Psoas muscle (tissue), 8 donors: ENCODE results near the gene STKLD1. TPM values are rescaled to one million over a fixed set of nuclear protein-coding genes. Genes with fewer than 3 reads are reported as not detected.
A peak's percentile ranks its signal among the peaks of the same experiment; 100 is the strongest.

Experiments
- ATAC-seq, 4 donors: fragments of 200-7000 bp; cut with Tn5 transposase; one replicate each; pipeline ENCODE4 v1.9.1; 2020; ENCODE audit warnings: moderate library complexity in 3 of 4, mild to moderate bottlenecking in 2 of 4
- DNase-seq, 2 donors: peaks; one replicate each; pipeline ENCODE4 v3.0.0-alpha.2; 2020
- H3K27ac ChIP-seq: fragments of 200-600 bp; one replicate; pipeline ENCODE4 v1.8.0; 2022
- H3K27me3 ChIP-seq, 3 donors: fragments of 200-600 bp in 1 of 3; one replicate each; pipeline versions ENCODE4 v1.6.1 to v1.8.0; 2013 to 2022; ENCODE audit warnings: low read length in 2 of 3, mild to moderate bottlenecking in 2 of 3, moderate library complexity in 1 of 3; ENCODE audit not compliant: insufficient read depth in 3 of 3
- H3K36me3 ChIP-seq, 2 donors: fragments of 200-600 bp in 1 of 2; one replicate each; pipeline versions ENCODE4 v1.6.1 to v1.8.0; 2013 to 2022; ENCODE audit warnings: low read depth in 1 of 2, mild to moderate bottlenecking in 1 of 2, moderate library complexity in 1 of 2; ENCODE audit not compliant: insufficient read depth in 1 of 2
- H3K4me1 ChIP-seq: fragments of 200-600 bp; one replicate; pipeline ENCODE4 v1.8.0; 2022
- H3K4me3 ChIP-seq: fragments of 200-600 bp; one replicate; pipeline ENCODE4 v1.8.0; 2022; ENCODE audit warnings: mild to moderate bottlenecking
- H3K9me3 ChIP-seq: fragments of 200-600 bp; one replicate; pipeline ENCODE4 v1.8.0; 2022
- WGBS, 3 donors: extraction: QIAGEN DNeasy Blood & Tissue Kit; methylation state at CpG; one replicate each; pipeline versions ENCODE4 v1.1.6 to v1.1.7; 2013; 5-methylcytosine and 5-hydroxymethylcytosine counted together
- intact Hi-C, 2 donors: fragments of 100-400 bp; cut with DNase I; formaldehyde crosslinking; loops; one replicate each; pipeline versions ENCODE4 v1.11.0 to v1.14.2; 2022
- polyA plus RNA-seq, 3 donors: library from polyadenylated mRNA; stranded (reverse); fragments of 200-250 nt; gene quantifications; one replicate each; pipeline ENCODE4 v1.2.3, GENCODE V29; 2013
- total RNA-seq, 4 donors: library from RNA; stranded (reverse); fragmentation: NEBNext Ultra II Directional in 2 of 4; extraction: Animal tissue kit (Norgen Biotek cat#: 25700) in 2 of 4; gene quantifications; one replicate each; pipeline versions ENCODE4 v1.2.1 to v1.2.4, GENCODE V29; 2021 to 2023
- TF ChIP-seq, protein P1 (sequence below): fragments of 200-600 bp; IDR thresholded peaks from one replicate; pipeline ENCODE4 v1.8.0; 2022; ENCODE audit warnings: antibody characterized with exemption
- donor health status: healthy with polysubstance abuse.
- donor health status: DM: no; HTN: no; CAD: no; lungs with moderate emphysema.
- donor health status: Bipolar disorder and iron deficiency.
- donor health status: healthy.
- donor health status: DM: yes; HTN: yes; CAD: no.
- donor health status: DM: no; HTN: no; CAD: no.
- donor health status: DM: no; HTN: no; CAD: no.
- donor health status: DM: yes; HTN: yes; CAD: no.

STKLD1 gene
- total and polyA plus RNA-seq, 7 donors, result 0.07 to 0.69 (median 0.46) TPM

- TF ChIP-seq, protein P1, sequence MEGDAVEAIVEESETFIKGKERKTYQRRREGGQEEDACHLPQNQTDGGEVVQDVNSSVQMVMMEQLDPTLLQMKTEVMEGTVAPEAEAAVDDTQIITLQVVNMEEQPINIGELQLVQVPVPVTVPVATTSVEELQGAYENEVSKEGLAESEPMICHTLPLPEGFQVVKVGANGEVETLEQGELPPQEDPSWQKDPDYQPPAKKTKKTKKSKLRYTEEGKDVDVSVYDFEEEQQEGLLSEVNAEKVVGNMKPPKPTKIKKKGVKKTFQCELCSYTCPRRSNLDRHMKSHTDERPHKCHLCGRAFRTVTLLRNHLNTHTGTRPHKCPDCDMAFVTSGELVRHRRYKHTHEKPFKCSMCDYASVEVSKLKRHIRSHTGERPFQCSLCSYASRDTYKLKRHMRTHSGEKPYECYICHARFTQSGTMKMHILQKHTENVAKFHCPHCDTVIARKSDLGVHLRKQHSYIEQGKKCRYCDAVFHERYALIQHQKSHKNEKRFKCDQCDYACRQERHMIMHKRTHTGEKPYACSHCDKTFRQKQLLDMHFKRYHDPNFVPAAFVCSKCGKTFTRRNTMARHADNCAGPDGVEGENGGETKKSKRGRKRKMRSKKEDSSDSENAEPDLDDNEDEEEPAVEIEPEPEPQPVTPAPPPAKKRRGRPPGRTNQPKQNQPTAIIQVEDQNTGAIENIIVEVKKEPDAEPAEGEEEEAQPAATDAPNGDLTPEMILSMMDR, result no peak
- peaks cover 71% of the 10 kb centered on the region for H3K4me1 ChIP-seq
- H3K9me3 ChIP-seq, result no peaks in the 10 kb centered on the region
- intact Hi-C loops, result no loop called here
- no peaks in the 10 kb centered on the region for H3K27me3 ChIP-seq
- H3K4me3 ChIP-seq, result no peak overlapping the region
- H3K27ac ChIP-seq, result no peak overlapping the region
- DNase-seq (no peak), ATAC-seq (no peak)
- WGBS, 3 donors, result 82 to 86% (median 83%) methylated on average over 7 of the region's 7 CpGs
- peaks cover 4 to 48% of the 10 kb centered on the region in 2 donors for H3K36me3 ChIP-seq
Measured at GRCh38 chr9:133369933-133370332, 6.2 kb upstream of the STKLD1 start.

- Histone ChIP-seq H3K27ac (no peak overlapping the region), H3K4me1 (peaks cover 71% of the 10 kb centered on the region), H3K27me3 (no peaks in the 10 kb centered on the region), H3K4me3 (no peak overlapping the region), H3K9me3 (no peaks in the 10 kb centered on the region), H3K36me3 (peaks cover 2 to 41% of the 10 kb centered on the region in 2 donors)
- intact Hi-C loops, result no loop called here
- ATAC-seq, result no peak
- WGBS, 3 donors, result 59 to 68% (median 60%) methylated on average over 9 of the region's 9 CpGs
- DNase-seq, result no peak
- TF ChIP-seq, protein P1, result no peak
Measured at GRCh38 chr9:133370685-133371084, 5.5 kb upstream of the STKLD1 start.

GRCh38 chr9:133371261-133371711 is 4.9 kb upstream of the STKLD1 start:
- intact Hi-C loops, result no loop called here
- H3K9me3 ChIP-seq, result no peaks in the 10 kb centered on the region
- no peaks in the 10 kb centered on the region for H3K27me3 ChIP-seq
- peaks cover 71% of the 10 kb centered on the region for H3K4me1 ChIP-seq
- TF ChIP-seq, protein P1, result no peak
- peaks cover 0 to 35% of the 10 kb centered on the region in 2 donors for H3K36me3 ChIP-seq
- no peak for DNase-seq
- ATAC-seq, result no peak
- no peak overlapping the region for H3K27ac ChIP-seq
- H3K4me3 ChIP-seq, result no peak overlapping the region
- WGBS, 3 donors, result 67 to 76% (median 69%) methylated on average over 12 of the region's 12 CpGs

DNA sequence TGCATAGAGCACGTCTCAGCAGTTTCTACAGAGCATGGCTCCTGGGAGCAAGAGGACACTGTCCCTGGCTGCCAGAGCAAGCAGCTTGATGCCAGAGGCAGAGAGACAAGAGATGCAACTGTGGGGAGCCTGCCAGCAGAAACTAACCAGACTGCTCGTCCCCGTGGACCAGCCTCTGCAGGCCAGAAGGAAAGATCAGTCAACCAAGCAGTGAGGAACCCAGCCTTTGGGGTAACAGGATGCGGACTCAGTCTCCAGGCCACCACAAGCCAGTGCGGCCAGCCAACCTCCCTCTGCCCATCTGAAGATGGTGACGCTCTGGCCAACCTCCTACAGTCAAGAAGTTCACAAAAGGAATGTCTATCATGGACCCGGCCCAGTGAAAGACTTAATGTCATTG is 4.0 kb upstream of the STKLD1 start:
- Histone ChIP-seq H3K27me3 (no peaks in the 10 kb centered on the region), H3K9me3 (no peaks in the 10 kb centered on the region), H3K36me3 (peaks cover 0 to 26% of the 10 kb centered on the region in 2 donors), H3K4me3 (peak overlapping the region; percentile 4), H3K4me1 (peaks cover 77% of the 10 kb centered on the region), H3K27ac (peak overlapping the region; percentile 15)
- TF ChIP-seq, protein P1, result no peak
- 31 to 47% (median 38%) methylated on average over 7 of the region's 7 CpGs for WGBS, 3 donors
- intact Hi-C loops, result no loop called here
- DNase-seq, result peak; percentile 53 to 81
- no peak for ATAC-seq

GRCh38 chr9:133374612-133375115 is 1.5 kb upstream of the STKLD1 start:
- intact Hi-C loops, result loop anchor here (2.0 to 5.0 kb wide), 2 partner anchors 22 to 37 kb away; partner anchors contain the start of gene SURF6 (in 1 of the 2)
- H3K4me1 ChIP-seq, result peaks cover 54% of the 10 kb centered on the region
- H3K9me3 ChIP-seq, result no peaks in the 10 kb centered on the region
- H3K4me3 ChIP-seq, result peak overlapping the region; percentile 100
- no peaks in the 10 kb centered on the region for H3K27me3 ChIP-seq
- no peak for DNase-seq
- H3K36me3 ChIP-seq, result peaks cover 0 to 16% of the 10 kb centered on the region in 2 donors
- TF ChIP-seq, protein P1, result no peak
- peak overlapping the region; percentile 97 for H3K27ac ChIP-seq
- 14 to 24% (median 19%) methylated on average over 12 of the region's 12 CpGs for WGBS, 3 donors
- ATAC-seq, result no peak
